GM23338 (cell line): Measurements from ENCODE around the gene SLC16A12. TPM values are rescaled to one million over a fixed set of nuclear protein-coding genes. Genes with fewer than 3 reads are reported as not detected.

Experiments
- ATAC-seq: fragments of 200-7000 bp; cut with Tn5 transposase; 3 replicates; pipeline ENCODE4 v1.9.1; 2020
- DNase-seq: peaks from one replicate; pipeline ENCODE4 v3.0.0-alpha.2; 2015; ENCODE audit warnings: low spot score
- H2AFZ ChIP-seq: fragments of 200-600 bp; sonication (generic); 2 replicates; pipeline ENCODE4 v1.8.0; 2016; ENCODE audit warnings: antibody characterized with exemption, mild to moderate bottlenecking, moderate library complexity
- H3F3A ChIP-seq: fragments of 200-600 bp; sonication (generic); replicated peaks from 2 replicates; pipeline ENCODE4 v1.8.0; 2017; ENCODE audit warnings: antibody characterized with exemption, mixed run types, low read depth
- H3K27ac ChIP-seq: fragments of 200-600 bp; sonication (generic); 2 replicates; pipeline ENCODE4 v1.6.1; 2016; ENCODE audit warnings: low read depth
- H3K27me3 ChIP-seq: fragments of 200-600 bp; sonication (generic); 2 replicates; pipeline ENCODE4 v1.8.0; 2016; ENCODE audit warnings: mild to moderate bottlenecking, mixed run types, moderate library complexity; ENCODE audit not compliant: insufficient read depth
- H3K36me3 ChIP-seq: fragments of 200-600 bp; sonication (generic); 2 replicates; pipeline ENCODE4 v1.8.0; 2016; ENCODE audit warnings: mild to moderate bottlenecking; ENCODE audit not compliant: insufficient read depth
- H3K4me1 ChIP-seq: fragments of 200-600 bp; sonication (generic); 2 replicates; pipeline ENCODE4 v1.8.0; 2016; ENCODE audit warnings: mild to moderate bottlenecking, moderate library complexity; ENCODE audit not compliant: insufficient read depth
- H3K4me2 ChIP-seq: fragments of 200-600 bp; sonication (generic); 2 replicates; pipeline ENCODE4 v1.7.1; 2017; ENCODE audit warnings: mixed run types
- H3K4me3 ChIP-seq: fragments of 200-600 bp; sonication (generic); 2 replicates; pipeline ENCODE4 v1.6.1; 2016; ENCODE audit warnings: mixed run types
- H3K79me2 ChIP-seq: fragments of 200-600 bp; sonication (generic); replicated peaks from 2 replicates; pipeline ENCODE4 v1.8.0; 2017; ENCODE audit warnings: mild to moderate bottlenecking; ENCODE audit not compliant: insufficient read depth
- H3K9me2 ChIP-seq: fragments of 200-600 bp; sonication (generic); 2 replicates; pipeline ENCODE4 v1.8.0; 2017; ENCODE audit not compliant: insufficient read depth
- H4K20me1 ChIP-seq: fragments of 200-600 bp; sonication (generic); replicated peaks from 2 replicates; pipeline ENCODE4 v1.8.0; 2017; ENCODE audit warnings: mild to moderate bottlenecking; ENCODE audit not compliant: insufficient read depth
- H3K27ac Mint-ChIP-seq: 2 replicates; pipeline ENCODE4 v1.8.0; 2020; ENCODE audit warnings: inconsistent platforms, mild to moderate bottlenecking, moderate library complexity, mixed read lengths
- H3K27me3 Mint-ChIP-seq: 3 replicates; pipeline ENCODE4 v1.8.0; 2022; ENCODE audit warnings: low read depth, mild to moderate bottlenecking, moderate library complexity, mixed read lengths, inconsistent platforms; ENCODE audit not compliant: insufficient read depth, poor library complexity
- H3K36me3 Mint-ChIP-seq: 3 replicates; pipeline ENCODE4 v1.8.0; 2021; ENCODE audit warnings: low read depth, mild to moderate bottlenecking, inconsistent platforms, moderate library complexity, mixed read lengths
- H3K4me1 Mint-ChIP-seq: 3 replicates; pipeline ENCODE4 v1.8.0; 2020; ENCODE audit warnings: mild to moderate bottlenecking, inconsistent platforms, mixed read lengths
- H3K4me3 Mint-ChIP-seq: 3 replicates; pipeline ENCODE4 v1.8.0; 2021; ENCODE audit warnings: moderate library complexity, mild to moderate bottlenecking, inconsistent platforms, mixed read lengths
- H3K9me3 Mint-ChIP-seq: 3 replicates; pipeline ENCODE4 v1.8.0; 2020; ENCODE audit warnings: moderate library complexity, mild to moderate bottlenecking, inconsistent platforms, mixed read lengths
- CREB1 ChIP-seq: fragments of 250-450 bp; sonication (Bioruptor Pico); IDR thresholded peaks from 2 replicates; pipeline ENCODE4 v1.5.0; 2020; ENCODE audit warnings: low read depth, mild to moderate bottlenecking, moderate library complexity
- ETS1 ChIP-seq: IDR thresholded peaks from 2 replicates; pipeline ENCODE4 v1.6.1; 2016; ENCODE audit warnings: antibody characterized with exemption
- EZH2 ChIP-seq: fragments of 200-600 bp; sonication (generic); IDR thresholded peaks from one replicate; pipeline ENCODE4 v1.8.0; 2017; ENCODE audit warnings: antibody characterized with exemption, mild to moderate bottlenecking, low read depth; ENCODE audit not compliant: unreplicated experiment
- EZH2phosphoT487 ChIP-seq: fragments of 200-600 bp; sonication (generic); IDR thresholded peaks from one replicate; pipeline ENCODE4 v1.8.1; 2018; ENCODE audit warnings: antibody characterized with exemption; ENCODE audit not compliant: unreplicated experiment
- JUNB ChIP-seq: IDR thresholded peaks from one replicate; pipeline ENCODE4 v1.6.1; 2016; ENCODE audit warnings: antibody characterized with exemption; ENCODE audit not compliant: unreplicated experiment
- NANOG ChIP-seq: IDR thresholded peaks from 2 replicates; pipeline ENCODE4 v1.6.1; 2016; ENCODE audit warnings: antibody characterized with exemption, borderline replicate concordance
- POLR2AphosphoS5 ChIP-seq: IDR thresholded peaks from 2 replicates; pipeline ENCODE4 v1.6.1; 2016; ENCODE audit warnings: antibody characterized with exemption, low read depth
- STAT1 ChIP-seq: IDR thresholded peaks from one replicate; pipeline ENCODE4 v1.6.1; 2016; ENCODE audit warnings: antibody characterized with exemption; ENCODE audit not compliant: unreplicated experiment
- ZNF114 ChIP-seq: fragments of 250-450 bp; sonication (Bioruptor Pico); IDR thresholded peaks from 2 replicates; pipeline ENCODE4 v1.5.0; 2020; ENCODE audit warnings: mild to moderate bottlenecking, moderate library complexity
- ZNF331 ChIP-seq: fragments of 250-450 bp; sonication (Bioruptor Pico); IDR thresholded peaks from 2 replicates; pipeline ENCODE4 v1.5.0; 2020; ENCODE audit warnings: low read depth, mild to moderate bottlenecking, moderate library complexity
- polyA plus RNA-seq: library from polyadenylated mRNA; unstranded; fragments of >200 nt; fragmentation: Nextera tagmentation; extraction: Ambion mirVana; gene quantifications from 2 replicates; pipeline ENCODE4 v1.2.1, GENCODE V29; 2016
- total RNA-seq: library from RNA; depleted of rRNA; stranded (reverse); fragments of >200 nt; shearing (Covaris generic); gene quantifications from 2 replicates; pipeline ENCODE4 v1.2.3, GENCODE V29; 2014
- TF ChIP-seq, protein P1 (sequence below): IDR thresholded peaks from one replicate; pipeline ENCODE4 v1.6.1; 2018; ENCODE audit warnings: antibody characterized with exemption; ENCODE audit not compliant: unreplicated experiment
- TF ChIP-seq, protein P2 (sequence below), 2 experiments: fragments of 200-600 bp in 1 of 2; sonication (generic) in 1 of 2; conservative IDR thresholded peaks; 2 replicates each; pipeline versions ENCODE4 v1.5.1 to v1.6.1; 2016 to 2017; ENCODE audit warnings: antibody characterized with exemption in 2 of 2, low read depth in 2 of 2, mild to moderate bottlenecking in 2 of 2, moderate library complexity in 1 of 2
- TF ChIP-seq, protein P3 (sequence below): fragments of 250-450 bp; sonication (Bioruptor Pico); IDR thresholded peaks from 2 replicates; pipeline ENCODE4 v1.5.0; 2020; ENCODE audit warnings: mild to moderate bottlenecking, moderate library complexity

Gene SLC16A12
- total and polyA plus RNA-seq, 2 experiments from 2014 or later: 0.84 to 2.0 TPM

- TF ChIP-seq JUNB (no peak), POLR2AphosphoS5 (no peak), NANOG (no peak), CREB1 (CRISPR knock-in tag) (no peak), ETS1 (no peak), STAT1 (no peak), EZH2 (no peak), EZH2phosphoT487 (no peak), ZNF114 (no peak), ZNF331 (CRISPR knock-in tag) (no peak)
- TF ChIP-seq, protein P1, sequence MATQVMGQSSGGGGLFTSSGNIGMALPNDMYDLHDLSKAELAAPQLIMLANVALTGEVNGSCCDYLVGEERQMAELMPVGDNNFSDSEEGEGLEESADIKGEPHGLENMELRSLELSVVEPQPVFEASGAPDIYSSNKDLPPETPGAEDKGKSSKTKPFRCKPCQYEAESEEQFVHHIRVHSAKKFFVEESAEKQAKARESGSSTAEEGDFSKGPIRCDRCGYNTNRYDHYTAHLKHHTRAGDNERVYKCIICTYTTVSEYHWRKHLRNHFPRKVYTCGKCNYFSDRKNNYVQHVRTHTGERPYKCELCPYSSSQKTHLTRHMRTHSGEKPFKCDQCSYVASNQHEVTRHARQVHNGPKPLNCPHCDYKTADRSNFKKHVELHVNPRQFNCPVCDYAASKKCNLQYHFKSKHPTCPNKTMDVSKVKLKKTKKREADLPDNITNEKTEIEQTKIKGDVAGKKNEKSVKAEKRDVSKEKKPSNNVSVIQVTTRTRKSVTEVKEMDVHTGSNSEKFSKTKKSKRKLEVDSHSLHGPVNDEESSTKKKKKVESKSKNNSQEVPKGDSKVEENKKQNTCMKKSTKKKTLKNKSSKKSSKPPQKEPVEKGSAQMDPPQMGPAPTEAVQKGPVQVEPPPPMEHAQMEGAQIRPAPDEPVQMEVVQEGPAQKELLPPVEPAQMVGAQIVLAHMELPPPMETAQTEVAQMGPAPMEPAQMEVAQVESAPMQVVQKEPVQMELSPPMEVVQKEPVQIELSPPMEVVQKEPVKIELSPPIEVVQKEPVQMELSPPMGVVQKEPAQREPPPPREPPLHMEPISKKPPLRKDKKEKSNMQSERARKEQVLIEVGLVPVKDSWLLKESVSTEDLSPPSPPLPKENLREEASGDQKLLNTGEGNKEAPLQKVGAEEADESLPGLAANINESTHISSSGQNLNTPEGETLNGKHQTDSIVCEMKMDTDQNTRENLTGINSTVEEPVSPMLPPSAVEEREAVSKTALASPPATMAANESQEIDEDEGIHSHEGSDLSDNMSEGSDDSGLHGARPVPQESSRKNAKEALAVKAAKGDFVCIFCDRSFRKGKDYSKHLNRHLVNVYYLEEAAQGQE: no peak
- TF ChIP-seq, protein P2, sequence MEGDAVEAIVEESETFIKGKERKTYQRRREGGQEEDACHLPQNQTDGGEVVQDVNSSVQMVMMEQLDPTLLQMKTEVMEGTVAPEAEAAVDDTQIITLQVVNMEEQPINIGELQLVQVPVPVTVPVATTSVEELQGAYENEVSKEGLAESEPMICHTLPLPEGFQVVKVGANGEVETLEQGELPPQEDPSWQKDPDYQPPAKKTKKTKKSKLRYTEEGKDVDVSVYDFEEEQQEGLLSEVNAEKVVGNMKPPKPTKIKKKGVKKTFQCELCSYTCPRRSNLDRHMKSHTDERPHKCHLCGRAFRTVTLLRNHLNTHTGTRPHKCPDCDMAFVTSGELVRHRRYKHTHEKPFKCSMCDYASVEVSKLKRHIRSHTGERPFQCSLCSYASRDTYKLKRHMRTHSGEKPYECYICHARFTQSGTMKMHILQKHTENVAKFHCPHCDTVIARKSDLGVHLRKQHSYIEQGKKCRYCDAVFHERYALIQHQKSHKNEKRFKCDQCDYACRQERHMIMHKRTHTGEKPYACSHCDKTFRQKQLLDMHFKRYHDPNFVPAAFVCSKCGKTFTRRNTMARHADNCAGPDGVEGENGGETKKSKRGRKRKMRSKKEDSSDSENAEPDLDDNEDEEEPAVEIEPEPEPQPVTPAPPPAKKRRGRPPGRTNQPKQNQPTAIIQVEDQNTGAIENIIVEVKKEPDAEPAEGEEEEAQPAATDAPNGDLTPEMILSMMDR (conservative IDR thresholded peaks at IDR 0.05; ENCODE audit: low read depth in 2 of 2): no peak
- TF ChIP-seq, protein P3, sequence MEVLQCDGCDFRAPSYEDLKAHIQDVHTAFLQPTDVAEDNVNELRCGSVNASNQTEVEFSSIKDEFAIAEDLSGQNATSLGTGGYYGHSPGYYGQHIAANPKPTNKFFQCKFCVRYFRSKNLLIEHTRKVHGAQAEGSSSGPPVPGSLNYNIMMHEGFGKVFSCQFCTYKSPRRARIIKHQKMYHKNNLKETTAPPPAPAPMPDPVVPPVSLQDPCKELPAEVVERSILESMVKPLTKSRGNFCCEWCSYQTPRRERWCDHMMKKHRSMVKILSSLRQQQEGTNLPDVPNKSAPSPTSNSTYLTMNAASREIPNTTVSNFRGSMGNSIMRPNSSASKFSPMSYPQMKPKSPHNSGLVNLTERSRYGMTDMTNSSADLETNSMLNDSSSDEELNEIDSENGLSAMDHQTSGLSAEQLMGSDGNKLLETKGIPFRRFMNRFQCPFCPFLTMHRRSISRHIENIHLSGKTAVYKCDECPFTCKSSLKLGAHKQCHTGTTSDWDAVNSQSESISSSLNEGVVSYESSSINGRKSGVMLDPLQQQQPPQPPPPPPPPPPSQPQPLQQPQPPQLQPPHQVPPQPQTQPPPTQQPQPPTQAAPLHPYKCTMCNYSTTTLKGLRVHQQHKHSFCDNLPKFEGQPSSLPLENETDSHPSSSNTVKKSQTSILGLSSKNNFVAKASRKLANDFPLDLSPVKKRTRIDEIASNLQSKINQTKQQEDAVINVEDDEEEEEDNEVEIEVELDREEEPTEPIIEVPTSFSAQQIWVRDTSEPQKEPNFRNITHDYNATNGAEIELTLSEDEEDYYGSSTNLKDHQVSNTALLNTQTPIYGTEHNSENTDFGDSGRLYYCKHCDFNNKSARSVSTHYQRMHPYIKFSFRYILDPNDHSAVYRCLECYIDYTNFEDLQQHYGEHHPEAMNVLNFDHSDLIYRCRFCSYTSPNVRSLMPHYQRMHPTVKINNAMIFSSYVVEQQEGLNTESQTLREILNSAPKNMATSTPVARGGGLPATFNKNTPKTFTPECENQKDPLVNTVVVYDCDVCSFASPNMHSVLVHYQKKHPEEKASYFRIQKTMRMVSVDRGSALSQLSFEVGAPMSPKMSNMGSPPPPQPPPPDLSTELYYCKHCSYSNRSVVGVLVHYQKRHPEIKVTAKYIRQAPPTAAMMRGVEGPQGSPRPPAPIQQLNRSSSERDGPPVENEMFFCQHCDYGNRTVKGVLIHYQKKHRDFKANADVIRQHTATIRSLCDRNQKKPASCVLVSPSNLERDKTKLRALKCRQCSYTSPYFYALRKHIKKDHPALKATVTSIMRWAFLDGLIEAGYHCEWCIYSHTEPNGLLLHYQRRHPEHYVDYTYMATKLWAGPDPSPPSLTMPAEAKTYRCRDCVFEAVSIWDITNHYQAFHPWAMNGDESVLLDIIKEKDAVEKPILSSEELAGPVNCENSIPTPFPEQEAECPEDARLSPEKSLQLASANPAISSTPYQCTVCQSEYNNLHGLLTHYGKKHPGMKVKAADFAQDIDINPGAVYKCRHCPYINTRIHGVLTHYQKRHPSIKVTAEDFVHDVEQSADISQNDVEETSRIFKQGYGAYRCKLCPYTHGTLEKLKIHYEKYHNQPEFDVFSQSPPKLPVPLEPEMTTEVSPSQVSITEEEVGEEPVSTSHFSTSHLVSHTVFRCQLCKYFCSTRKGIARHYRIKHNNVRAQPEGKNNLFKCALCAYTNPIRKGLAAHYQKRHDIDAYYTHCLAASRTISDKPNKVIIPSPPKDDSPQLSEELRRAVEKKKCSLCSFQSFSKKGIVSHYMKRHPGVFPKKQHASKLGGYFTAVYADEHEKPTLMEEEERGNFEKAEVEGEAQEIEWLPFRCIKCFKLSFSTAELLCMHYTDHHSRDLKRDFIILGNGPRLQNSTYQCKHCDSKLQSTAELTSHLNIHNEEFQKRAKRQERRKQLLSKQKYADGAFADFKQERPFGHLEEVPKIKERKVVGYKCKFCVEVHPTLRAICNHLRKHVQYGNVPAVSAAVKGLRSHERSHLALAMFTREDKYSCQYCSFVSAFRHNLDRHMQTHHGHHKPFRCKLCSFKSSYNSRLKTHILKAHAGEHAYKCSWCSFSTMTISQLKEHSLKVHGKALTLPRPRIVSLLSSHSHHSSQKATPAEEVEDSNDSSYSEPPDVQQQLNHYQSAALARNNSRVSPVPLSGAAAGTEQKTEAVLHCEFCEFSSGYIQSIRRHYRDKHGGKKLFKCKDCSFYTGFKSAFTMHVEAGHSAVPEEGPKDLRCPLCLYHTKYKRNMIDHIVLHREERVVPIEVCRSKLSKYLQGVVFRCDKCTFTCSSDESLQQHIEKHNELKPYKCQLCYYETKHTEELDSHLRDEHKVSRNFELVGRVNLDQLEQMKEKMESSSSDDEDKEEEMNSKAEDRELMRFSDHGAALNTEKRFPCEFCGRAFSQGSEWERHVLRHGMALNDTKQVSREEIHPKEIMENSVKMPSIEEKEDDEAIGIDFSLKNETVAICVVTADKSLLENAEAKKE: no peak
- H4K20me1 ChIP-seq: no peaks in the 10 kb centered on the region
- no peaks in the 10 kb centered on the region for H3K36me3 ChIP-seq
- Mint-ChIP-seq H3K27me3 (peaks cover 3% of the 10 kb centered on the region), H3K9me3 (no peaks in the 10 kb centered on the region; the same call in 2 of the 3 replicates), H3K27ac (no peak overlapping the region), H3K4me1 (peaks cover 5% of the 10 kb centered on the region; the same call in 1 of the 3 replicates), H3K36me3 (no peaks in the 10 kb centered on the region), H3K4me3 (no peak overlapping the region)
- H3K4me1 ChIP-seq: no peaks in the 10 kb centered on the region
- H3F3A ChIP-seq: no peaks in the 10 kb centered on the region
- H3K79me2 ChIP-seq: no peaks in the 10 kb centered on the region
- DNase-seq (no peak), ATAC-seq (no peak)
- H3K27me3 ChIP-seq: no peaks in the 10 kb centered on the region
- H3K9me2 ChIP-seq: no peaks in the 10 kb centered on the region
- H2AFZ ChIP-seq: no peak overlapping the region
- no peak overlapping the region for H3K4me2 ChIP-seq
- H3K27ac ChIP-seq: no peak overlapping the region
- no peak overlapping the region for H3K4me3 ChIP-seq
Observed at GRCh38 chr10:89454561-89455347, 80.6 kb downstream of the SLC16A12 start.
